Loucy (cell line): ENCODE data around the gene PRR30.

Experiments
- H2AFZ ChIP-seq: fragments of 200-600 bp; sonication (generic); 2 replicates; pipeline ENCODE4 v1.6.0; 2016; ENCODE audit warnings: antibody characterized with exemption, mild to moderate bottlenecking, low read length, moderate library complexity
- H3F3A ChIP-seq: fragments of 200-600 bp; 2 replicates; pipeline ENCODE4 v1.6.0; 2016; ENCODE audit warnings: antibody characterized with exemption, low read depth, mild to moderate bottlenecking
- H3K27me3 ChIP-seq: fragments of 200-600 bp; sonication (generic); 2 replicates; pipeline ENCODE4 v1.6.1; 2014; ENCODE audit warnings: low read length, mild to moderate bottlenecking; ENCODE audit not compliant: insufficient read depth, poor library complexity, severe bottlenecking
- H3K36me3 ChIP-seq: fragments of 200-600 bp; sonication (generic); 2 replicates; pipeline ENCODE4 v1.6.1; 2016; ENCODE audit warnings: low read length; ENCODE audit not compliant: insufficient read depth
- H3K4me1 ChIP-seq: fragments of 200-600 bp; sonication (generic); 2 replicates; pipeline ENCODE4 v1.5.1; 2014; ENCODE audit warnings: low read length, mild to moderate bottlenecking; ENCODE audit not compliant: insufficient read depth, poor library complexity, severe bottlenecking
- H3K4me2 ChIP-seq: fragments of 200-600 bp; sonication (generic); 2 replicates; pipeline ENCODE4 v1.6.0; 2014; ENCODE audit warnings: antibody characterized with exemption, low read length, low read depth, mild to moderate bottlenecking; ENCODE audit not compliant: poor library complexity, severe bottlenecking
- H3K4me3 ChIP-seq: fragments of 200-600 bp; sonication (generic); 2 replicates; pipeline ENCODE4 v1.5.1; 2014; ENCODE audit warnings: low read length, mild to moderate bottlenecking, mixed read lengths; ENCODE audit not compliant: poor library complexity, severe bottlenecking
- H3K79me2 ChIP-seq: fragments of 200-600 bp; sonication (generic); 2 replicates; pipeline ENCODE4 v1.6.1; 2014; ENCODE audit warnings: low read length; ENCODE audit not compliant: insufficient read depth
- H3K9ac ChIP-seq: fragments of 200-600 bp; sonication (generic); 2 replicates; pipeline ENCODE4 v1.6.0; 2014; ENCODE audit warnings: mild to moderate bottlenecking, low read depth, low read length, moderate library complexity; ENCODE audit not compliant: poor library complexity, severe bottlenecking
- H3K9me2 ChIP-seq: fragments of 200-600 bp; sonication (generic); replicated peaks from 2 replicates; pipeline ENCODE4 v1.6.1; 2016; ENCODE audit warnings: low read depth, low read length, mixed read lengths
- H3K9me3 ChIP-seq: fragments of 200-600 bp; sonication (generic); 2 replicates; pipeline ENCODE4 v1.6.1; 2014; ENCODE audit warnings: mild to moderate bottlenecking, antibody characterized with exemption, low read length, low read depth; ENCODE audit not compliant: insufficient read depth
- H4K20me1 ChIP-seq: fragments of 200-600 bp; sonication (generic); 2 replicates; pipeline ENCODE4 v1.6.0; 2014; ENCODE audit warnings: antibody characterized with exemption, low read length, mild to moderate bottlenecking; ENCODE audit not compliant: insufficient read depth, poor library complexity, severe bottlenecking
- EZH2phosphoT487 ChIP-seq: fragments of 200-600 bp; IDR thresholded peaks from 2 replicates; pipeline ENCODE4 v1.6.1; 2018; ENCODE audit warnings: antibody characterized with exemption, mild to moderate bottlenecking, moderate library complexity, borderline replicate concordance
- TF ChIP-seq, protein P1 (sequence below): fragments of 200-600 bp; sonication (generic); conservative IDR thresholded peaks from 2 replicates; pipeline ENCODE4 v1.5.1; 2014; ENCODE audit warnings: mild to moderate bottlenecking, antibody characterized with exemption, low read length

Gene PRR30

DNA sequence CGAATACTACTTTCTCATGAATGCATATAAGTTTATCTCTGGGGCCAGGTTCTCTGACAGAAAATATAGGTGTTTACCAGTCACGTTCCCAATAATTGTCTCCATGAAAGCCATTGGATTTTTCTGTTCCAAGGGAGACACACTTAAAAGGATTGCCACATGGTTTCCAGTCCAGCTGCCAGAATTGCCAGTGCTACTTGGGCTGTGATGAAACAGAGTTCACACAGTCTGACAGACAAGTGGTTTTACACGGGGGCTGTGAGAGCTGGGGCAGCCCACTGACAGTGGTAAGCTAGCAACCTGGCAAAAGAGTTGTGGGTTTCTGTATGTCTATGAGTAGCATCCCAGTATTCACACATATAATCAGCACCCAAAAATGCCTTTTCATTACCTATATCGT lies 44.9 kb upstream of the PRR30 start:
- no peak overlapping the region for H3K4me2 ChIP-seq
- no peaks in the 10 kb centered on the region for H3K4me1 ChIP-seq
- no peaks in the 10 kb centered on the region for H3K79me2 ChIP-seq
- TF ChIP-seq, protein P1, sequence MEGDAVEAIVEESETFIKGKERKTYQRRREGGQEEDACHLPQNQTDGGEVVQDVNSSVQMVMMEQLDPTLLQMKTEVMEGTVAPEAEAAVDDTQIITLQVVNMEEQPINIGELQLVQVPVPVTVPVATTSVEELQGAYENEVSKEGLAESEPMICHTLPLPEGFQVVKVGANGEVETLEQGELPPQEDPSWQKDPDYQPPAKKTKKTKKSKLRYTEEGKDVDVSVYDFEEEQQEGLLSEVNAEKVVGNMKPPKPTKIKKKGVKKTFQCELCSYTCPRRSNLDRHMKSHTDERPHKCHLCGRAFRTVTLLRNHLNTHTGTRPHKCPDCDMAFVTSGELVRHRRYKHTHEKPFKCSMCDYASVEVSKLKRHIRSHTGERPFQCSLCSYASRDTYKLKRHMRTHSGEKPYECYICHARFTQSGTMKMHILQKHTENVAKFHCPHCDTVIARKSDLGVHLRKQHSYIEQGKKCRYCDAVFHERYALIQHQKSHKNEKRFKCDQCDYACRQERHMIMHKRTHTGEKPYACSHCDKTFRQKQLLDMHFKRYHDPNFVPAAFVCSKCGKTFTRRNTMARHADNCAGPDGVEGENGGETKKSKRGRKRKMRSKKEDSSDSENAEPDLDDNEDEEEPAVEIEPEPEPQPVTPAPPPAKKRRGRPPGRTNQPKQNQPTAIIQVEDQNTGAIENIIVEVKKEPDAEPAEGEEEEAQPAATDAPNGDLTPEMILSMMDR, result no peak
- no peak for TF ChIP-seq EZH2phosphoT487
- H3K9me2 ChIP-seq, result no peaks in the 10 kb centered on the region
- no peaks in the 10 kb centered on the region for H3K36me3 ChIP-seq
- no peaks in the 10 kb centered on the region for H3K27me3 ChIP-seq
- H3K4me3 ChIP-seq, result no peak overlapping the region
- no peak overlapping the region for H3K9ac ChIP-seq
- 0 out of 2 replicates have a peak, but pooled peaks cover 2% of the 10 kb centered on the region for H3F3A ChIP-seq
- no peaks in the 10 kb centered on the region for H3K9me3 ChIP-seq
- no peak overlapping the region for H2AFZ ChIP-seq
- no peaks in the 10 kb centered on the region for H4K20me1 ChIP-seq

GRCh38 chr2:27182346-27182745 lies 43.1 kb upstream of the PRR30 start:
- H3K9me3 ChIP-seq, result no peaks in the 10 kb centered on the region
- no peak overlapping the region for H2AFZ ChIP-seq
- H3K36me3 ChIP-seq, result no peaks in the 10 kb centered on the region
- 0 out of 2 replicates have a peak, but pooled peaks cover 2% of the 10 kb centered on the region for H3F3A ChIP-seq
- no peaks in the 10 kb centered on the region for H3K79me2 ChIP-seq
- no peaks in the 10 kb centered on the region for H4K20me1 ChIP-seq
- no peak for TF ChIP-seq EZH2phosphoT487
- TF ChIP-seq, protein P1, result no peak
- H3K4me1 ChIP-seq, result no peaks in the 10 kb centered on the region
- H3K9me2 ChIP-seq, result no peaks in the 10 kb centered on the region
- no peak overlapping the region for H3K4me2 ChIP-seq
- no peaks in the 10 kb centered on the region for H3K27me3 ChIP-seq
- no peak overlapping the region for H3K9ac ChIP-seq
- no peak overlapping the region for H3K4me3 ChIP-seq

DNA sequence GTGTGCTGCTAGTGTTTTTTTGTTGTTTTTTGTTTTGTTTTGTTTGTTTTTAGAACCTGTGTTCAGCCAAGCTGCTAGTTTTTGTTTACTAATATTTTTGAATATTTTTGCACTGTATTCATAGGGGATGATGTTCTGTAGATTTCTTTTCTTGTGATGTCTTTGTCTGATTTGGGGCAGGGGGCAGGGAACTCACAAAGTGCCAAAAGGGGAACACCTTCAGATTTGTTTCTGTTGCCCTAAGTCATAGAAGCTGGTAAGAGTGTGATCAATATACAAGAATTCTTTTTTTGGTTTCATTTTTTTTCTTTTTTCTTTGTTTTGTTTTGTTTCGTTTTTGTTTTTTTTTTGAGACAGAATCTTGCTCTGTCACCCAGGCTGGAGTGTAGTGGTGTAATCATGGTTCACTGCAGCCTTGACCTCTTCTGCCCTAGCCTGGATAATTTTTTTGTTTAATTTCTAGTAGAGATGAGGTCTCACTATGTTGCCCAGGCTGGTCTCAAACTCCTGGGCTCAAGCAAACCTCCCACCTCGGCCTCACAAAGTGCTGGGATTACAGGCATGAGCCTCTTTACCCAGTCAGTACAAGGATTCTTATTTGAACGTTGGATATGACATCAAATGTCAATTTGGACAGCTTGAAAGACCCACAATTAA lies 40.3 kb upstream of the PRR30 start:
- Histone ChIP-seq H3F3A (no peaks in the 10 kb centered on the region), H2AFZ (no peak overlapping the region), H3K9me3 (no peaks in the 10 kb centered on the region), H3K9ac (no peak overlapping the region), H3K4me2 (no peak overlapping the region), H3K79me2 (no peaks in the 10 kb centered on the region), H3K9me2 (no peaks in the 10 kb centered on the region), H3K36me3 (no peaks in the 10 kb centered on the region), H3K27me3 (no peaks in the 10 kb centered on the region), H3K4me1 (no peaks in the 10 kb centered on the region), H3K4me3 (no peak overlapping the region), H4K20me1 (no peaks in the 10 kb centered on the region)
- TF ChIP-seq, protein P1, result no peak
- no peak for TF ChIP-seq EZH2phosphoT487
